VCaP (cell line): ENCODE measurements around the gene PPARD.
"Not testable (repeated sequence)": the region's sequence is repeated elsewhere in the genome, so short reads cannot be mapped to it uniquely, and the experiment has no call there.

ENCODE experiments used
- H3K27ac ChIP-seq: fragments of 450-650 bp; 2 replicates; pipeline ENCODE4 v1.5.1; 2017
- CTCF ChIP-seq: fragments of 450-650 bp; conservative IDR thresholded peaks from 2 replicates; pipeline ENCODE4 v1.5.1; 2017; ENCODE audit warnings: mild to moderate bottlenecking, moderate library complexity

Gene PPARD

GRCh38 chr6:35318196-35319171 is 23.9 kb upstream of the PPARD start:
- TF ChIP-seq CTCF, result no peak
- H3K27ac ChIP-seq, result peak overlapping the region; percentile 75

- H3K27ac ChIP-seq, result no peak overlapping the region
- no peak for TF ChIP-seq CTCF
Observed at GRCh38 chr6:35319346-35320030, 22.9 kb upstream of the PPARD start.

- TF ChIP-seq CTCF, result no peak
- H3K27ac ChIP-seq, result no peak overlapping the region
Observed at GRCh38 chr6:35320031-35320410, 22.3 kb upstream of the PPARD start.

GRCh38 chr6:35321091-35321490 is 21.3 kb upstream of the PPARD start:
- H3K27ac ChIP-seq, result no peak overlapping the region
- no peak for TF ChIP-seq CTCF

GRCh38 chr6:35327349-35328027 is 14.9 kb upstream of the PPARD start:
- peak; percentile 77 for TF ChIP-seq CTCF
- no peak overlapping the region for H3K27ac ChIP-seq

- TF ChIP-seq CTCF, result no peak
- H3K27ac ChIP-seq, result no peak overlapping the region
Observed at GRCh38 chr6:35328108-35328723, 14.1 kb upstream of the PPARD start.

GRCh38 chr6:35328965-35329364 is 13.4 kb upstream of the PPARD start:
- not testable (repeated sequence) for H3K27ac ChIP-seq
